ENCODE data around the gene NDUFV2.

Gene NDUFV2

GRCh38 chr18:9113468-9114149, 11.1 kb downstream of the NDUFV2 start:
- H3K27ac ChIP-seq = no peak overlapping the region
- no peak for DNase-seq (ENCODE audit: low read depth, low spot score)

GRCh38 chr18:9115984-9116383, 13.5 kb downstream of the NDUFV2 start:
- no peak for DNase-seq (ENCODE audit: low read depth, low spot score)
- H3K27ac ChIP-seq = peak overlapping the region; percentile 63

- DNase-seq (ENCODE audit: low read depth, low spot score) = no peak
- no peak overlapping the region for H3K27ac ChIP-seq
These were observed 15.7 kb downstream of the NDUFV2 start for GRCh38 chr18:9117980-9118841.

GRCh38 chr18:9120796-9121195, 18.3 kb downstream of the NDUFV2 start:
- no peak overlapping the region for H3K27ac ChIP-seq
- DNase-seq (ENCODE audit: low read depth, low spot score) = no peak

- DNase-seq (ENCODE audit: low read depth, low spot score) = no peak
- H3K27ac ChIP-seq = no peak overlapping the region
These were observed 21.0 kb downstream of the NDUFV2 start for GRCh38 chr18:9123520-9123919.

GRCh38 chr18:9124824-9125223, 22.3 kb downstream of the NDUFV2 start:
- no peak for DNase-seq (ENCODE audit: low read depth, low spot score)
- H3K27ac ChIP-seq = no peak overlapping the region

GRCh38 chr18:9126337-9126736, 23.8 kb downstream of the NDUFV2 start:
- no peak for DNase-seq (ENCODE audit: low read depth, low spot score)

GRCh38 chr18:9130195-9130594, 27.7 kb downstream of the NDUFV2 start:
- no peak overlapping the region for H3K27ac ChIP-seq
- no peak for DNase-seq (ENCODE audit: low read depth, low spot score)

More at GRCh38 chr18:9126337-9126736, 23.8 kb downstream of the NDUFV2 start:
- no peak overlapping the region for H3K27ac ChIP-seq

GRCh38 chr18:9130806-9131205, 28.3 kb downstream of the NDUFV2 start:
- no peak for DNase-seq (ENCODE audit: low read depth, low spot score)
- H3K27ac ChIP-seq = no peak overlapping the region

GRCh38 chr18:9132628-9133027, 30.1 kb downstream of the NDUFV2 start:
- no peak for DNase-seq (ENCODE audit: low read depth, low spot score)
- peak overlapping the region; percentile 5 for H3K27ac ChIP-seq

GRCh38 chr18:9133225-9133624, 30.7 kb downstream of the NDUFV2 start:
- DNase-seq (ENCODE audit: low read depth, low spot score) = no peak
- peak overlapping the region; percentile 5 for H3K27ac ChIP-seq

GRCh38 chr18:9135081-9135911, 32.8 kb downstream of the NDUFV2 start:
- peak overlapping the region; percentile 97 for H3K27ac ChIP-seq
- no peak for DNase-seq (ENCODE audit: low read depth, low spot score)

- H3K27ac ChIP-seq = peak overlapping the region; percentile 97
- DNase-seq (ENCODE audit: low read depth, low spot score) = no peak
These were observed 33.4 kb downstream of the NDUFV2 start for GRCh38 chr18:9135912-9136314.

- peak; percentile 90 for DNase-seq (ENCODE audit: low read depth, low spot score)
These were observed 34.0 kb downstream of the NDUFV2 start, which contains the start of gene ANKRD12 for GRCh38 chr18:9136315-9137155. TSS of gene ANKRD12 (plus strand) at chr18:9136781. CDS start at chr18:9182433, 45,652 bp downstream.

GRCh38 chr18:9137168-9138066, 34.9 kb downstream of the NDUFV2 start:
- DNase-seq (ENCODE audit: low read depth, low spot score) = peak; percentile 43

More at GRCh38 chr18:9136315-9137155, 34.0 kb downstream of the NDUFV2 start, which contains the start of gene ANKRD12:
- peak within 1 kb of the TSS; percentile 97 for H3K27ac ChIP-seq

GRCh38 chr18:9139400-9140039, 37.0 kb downstream of the NDUFV2 start:
- DNase-seq (ENCODE audit: low read depth, low spot score) = no peak
- H3K27ac ChIP-seq = peak overlapping the region; percentile 97

More at GRCh38 chr18:9137168-9138066, 34.9 kb downstream of the NDUFV2 start:
- H3K27ac ChIP-seq = peak overlapping the region; percentile 97

- no peak for DNase-seq (ENCODE audit: low read depth, low spot score)
- H3K27ac ChIP-seq = no peak overlapping the region
These were observed 37.9 kb downstream of the NDUFV2 start for GRCh38 chr18:9140381-9140780.

- no peak overlapping the region for H3K27ac ChIP-seq
These were observed 38.5 kb downstream of the NDUFV2 start for GRCh38 chr18:9140984-9141383.

More at GRCh38 chr18:9140984-9141383, 38.5 kb downstream of the NDUFV2 start:
- no peak for DNase-seq (ENCODE audit: low read depth, low spot score)

Measured in epithelial cell of prostate (primary cell).